Measurements from ENCODE around the gene SYNM.

DNA sequence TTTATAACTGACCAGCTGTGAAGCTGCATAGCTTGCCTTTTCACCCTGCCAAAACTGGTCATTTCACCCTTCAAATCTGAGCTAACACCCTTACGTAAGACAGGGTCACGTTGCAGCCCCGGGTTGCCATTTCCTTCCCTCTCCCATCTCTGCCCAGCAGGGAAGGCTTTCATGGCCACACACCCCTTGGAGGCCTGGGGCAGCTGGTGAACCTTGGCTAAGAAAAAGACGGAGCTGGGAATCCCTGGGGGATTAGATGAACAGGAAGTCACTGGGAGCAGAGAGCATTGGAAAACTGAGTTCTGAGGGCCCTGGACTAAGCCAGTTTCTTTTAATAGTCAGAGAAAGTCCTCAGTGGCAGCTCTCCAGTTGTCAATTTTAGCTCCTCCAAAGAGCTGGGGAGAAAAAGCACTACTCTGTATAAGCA, 76.7 kb downstream of the SYNM start:
- TF ChIP-seq, protein P1, sequence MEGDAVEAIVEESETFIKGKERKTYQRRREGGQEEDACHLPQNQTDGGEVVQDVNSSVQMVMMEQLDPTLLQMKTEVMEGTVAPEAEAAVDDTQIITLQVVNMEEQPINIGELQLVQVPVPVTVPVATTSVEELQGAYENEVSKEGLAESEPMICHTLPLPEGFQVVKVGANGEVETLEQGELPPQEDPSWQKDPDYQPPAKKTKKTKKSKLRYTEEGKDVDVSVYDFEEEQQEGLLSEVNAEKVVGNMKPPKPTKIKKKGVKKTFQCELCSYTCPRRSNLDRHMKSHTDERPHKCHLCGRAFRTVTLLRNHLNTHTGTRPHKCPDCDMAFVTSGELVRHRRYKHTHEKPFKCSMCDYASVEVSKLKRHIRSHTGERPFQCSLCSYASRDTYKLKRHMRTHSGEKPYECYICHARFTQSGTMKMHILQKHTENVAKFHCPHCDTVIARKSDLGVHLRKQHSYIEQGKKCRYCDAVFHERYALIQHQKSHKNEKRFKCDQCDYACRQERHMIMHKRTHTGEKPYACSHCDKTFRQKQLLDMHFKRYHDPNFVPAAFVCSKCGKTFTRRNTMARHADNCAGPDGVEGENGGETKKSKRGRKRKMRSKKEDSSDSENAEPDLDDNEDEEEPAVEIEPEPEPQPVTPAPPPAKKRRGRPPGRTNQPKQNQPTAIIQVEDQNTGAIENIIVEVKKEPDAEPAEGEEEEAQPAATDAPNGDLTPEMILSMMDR (IDR thresholded peaks at IDR 0.05) = no peak
- TF ChIP-seq POLR2AphosphoS5 (IDR thresholded peaks at IDR 0.05) (peak in 1 of 4 donors; percentile 11), POLR2A (IDR thresholded peaks at IDR 0.05) (no peak)
